Measurements from ENCODE around the gene CACNG4.

CACNG4 gene

DNA sequence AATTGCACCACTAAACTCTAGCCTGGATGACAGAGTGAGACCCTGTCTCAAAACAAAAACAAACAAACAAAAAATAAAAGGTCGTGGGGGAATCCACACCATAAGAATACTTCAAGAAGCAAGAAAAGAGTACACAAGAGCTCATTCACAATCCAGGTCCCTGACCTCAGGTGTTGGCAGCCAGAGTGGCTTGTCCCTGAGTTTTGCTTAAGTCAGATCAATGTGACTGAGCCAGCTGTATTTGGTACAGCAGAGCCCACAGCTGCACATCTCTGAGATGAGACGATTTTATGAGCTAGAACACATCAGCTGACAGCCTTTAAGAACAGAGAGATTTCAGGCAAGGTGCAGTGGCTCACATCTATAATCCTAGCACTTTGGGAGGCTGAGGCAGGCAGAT lies 102.2 kb downstream of the CACNG4 start:
- H3K4me3 Mint-ChIP-seq, result no peak overlapping the region
- no peaks in the 10 kb centered on the region for H3K27me3 Mint-ChIP-seq
- ATAC-seq (ENCODE audit: low read depth) (no peak), DNase-seq (ENCODE audit: low spot score in 2 of 2) (no peak)
- H3K36me3 Mint-ChIP-seq, result peaks cover 15% of the 10 kb centered on the region
- peaks cover 4% of the 10 kb centered on the region for H3K9me3 Mint-ChIP-seq
- H3K27ac Mint-ChIP-seq, result no peak overlapping the region
- no peaks in the 10 kb centered on the region for H3K4me1 Mint-ChIP-seq

DNA sequence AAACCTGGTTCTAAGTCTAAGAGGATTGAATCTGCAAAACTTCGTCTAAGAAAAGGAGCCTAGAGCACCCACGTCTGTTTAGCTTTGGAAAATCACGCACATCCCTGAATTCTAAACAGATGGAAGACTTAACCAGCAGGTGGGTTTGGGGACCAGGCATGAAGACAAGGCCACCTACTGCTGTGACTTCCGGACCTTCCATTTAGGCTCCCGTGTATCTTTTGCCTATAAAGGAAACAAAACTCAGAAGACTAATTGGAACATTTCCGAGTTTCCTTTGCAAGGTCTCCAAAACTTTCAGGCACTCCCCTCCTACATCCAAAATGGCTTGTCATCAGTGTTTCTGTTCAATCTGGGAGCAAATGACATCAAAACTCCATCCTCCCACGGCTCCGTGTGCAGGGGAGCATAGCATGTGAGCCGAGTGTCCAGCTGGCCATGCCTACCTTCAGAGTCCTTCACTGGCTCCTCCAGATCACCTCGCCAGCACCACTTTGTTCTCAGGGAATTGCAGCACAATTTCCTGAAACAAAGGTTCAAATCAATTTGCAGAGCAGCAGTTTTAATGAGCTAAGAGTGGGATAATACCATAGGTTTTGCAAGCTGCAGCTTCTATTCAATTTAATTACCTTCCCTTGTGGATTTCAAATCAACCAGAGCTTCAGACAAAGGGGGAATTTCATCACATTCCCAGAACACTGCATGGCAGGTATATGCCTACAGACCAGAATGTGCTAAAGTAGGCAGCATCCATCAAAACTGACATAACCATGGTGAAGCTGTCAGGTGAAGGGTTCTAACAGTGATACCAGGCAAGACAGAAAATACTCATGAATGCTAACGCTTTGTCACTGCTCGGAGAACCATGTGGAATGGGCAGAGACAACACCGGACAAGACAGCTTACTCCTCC lies 103.3 kb downstream of the CACNG4 start:
- Mint-ChIP-seq H3K4me1 (no peaks in the 10 kb centered on the region), H3K36me3 (peaks cover 15% of the 10 kb centered on the region)

DNA sequence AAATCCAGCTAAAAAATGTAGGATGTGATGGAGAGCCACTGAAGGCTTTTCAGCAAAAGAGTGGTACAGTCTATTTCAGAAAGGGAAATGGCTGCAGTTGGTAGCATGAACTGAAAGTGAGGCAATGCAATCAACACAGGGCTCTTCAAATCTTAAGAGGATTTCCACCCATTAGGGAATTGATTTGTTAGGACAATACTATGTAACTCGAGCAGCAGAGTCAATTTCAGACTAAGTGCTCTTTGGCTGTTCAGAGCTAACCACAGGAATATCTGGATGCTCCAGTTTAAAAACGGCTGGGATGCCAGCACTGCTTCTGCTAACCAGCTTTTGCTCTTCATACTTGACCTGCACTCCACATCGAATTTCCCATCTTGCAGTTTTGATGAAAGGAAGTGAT lies 104.5 kb downstream of the CACNG4 start:
- Mint-ChIP-seq H3K9me3 (no peaks in the 10 kb centered on the region), H3K27me3 (no peaks in the 10 kb centered on the region), H3K27ac (no peak overlapping the region), H3K4me3 (no peak overlapping the region), H3K4me1 (no peaks in the 10 kb centered on the region), H3K36me3 (peaks cover 17% of the 10 kb centered on the region)
- DNase-seq (ENCODE audit: low spot score in 2 of 2), result no peak
- ATAC-seq (ENCODE audit: low read depth), result no peak

More for the DNA sequence above, 103.3 kb downstream of the CACNG4 start:
- Mint-ChIP-seq H3K9me3 (peaks cover 3% of the 10 kb centered on the region), H3K27ac (no peak overlapping the region), H3K27me3 (no peaks in the 10 kb centered on the region), H3K4me3 (no peak overlapping the region)
- no peak for DNase-seq (ENCODE audit: low spot score in 2 of 2)
- no peak for ATAC-seq (ENCODE audit: low read depth)

DNA sequence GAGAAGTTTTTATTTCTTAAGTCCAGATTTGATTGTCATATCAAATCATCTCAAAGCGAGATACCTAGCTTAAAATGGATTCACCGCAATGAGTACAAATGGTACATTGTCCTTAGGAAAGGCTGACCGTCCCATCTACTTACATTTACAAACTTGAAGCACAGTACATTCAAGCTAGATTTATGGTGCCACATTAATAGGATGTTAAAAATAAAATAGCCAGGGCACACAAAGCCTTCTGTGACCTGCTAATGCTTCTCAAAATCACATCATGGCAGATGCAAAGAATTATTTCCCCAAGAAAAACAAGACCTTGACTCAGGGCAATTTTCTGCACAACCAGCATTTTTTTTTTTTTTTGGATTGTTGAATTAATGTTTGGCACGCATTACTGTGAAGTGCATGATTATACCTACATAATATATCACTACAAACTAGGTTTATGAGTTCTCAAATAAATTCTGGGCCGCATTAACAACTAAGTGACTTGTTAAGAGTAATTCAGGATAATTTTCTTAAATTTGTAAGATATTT lies 105.2 kb downstream of the CACNG4 start:
- Mint-ChIP-seq H3K4me1 (no peaks in the 10 kb centered on the region), H3K4me3 (no peak overlapping the region), H3K27me3 (no peaks in the 10 kb centered on the region), H3K36me3 (peaks cover 17% of the 10 kb centered on the region), H3K9me3 (no peaks in the 10 kb centered on the region), H3K27ac (no peak overlapping the region)
- ATAC-seq (ENCODE audit: low read depth) (no peak), DNase-seq (ENCODE audit: low spot score in 2 of 2) (no peak)

DNA sequence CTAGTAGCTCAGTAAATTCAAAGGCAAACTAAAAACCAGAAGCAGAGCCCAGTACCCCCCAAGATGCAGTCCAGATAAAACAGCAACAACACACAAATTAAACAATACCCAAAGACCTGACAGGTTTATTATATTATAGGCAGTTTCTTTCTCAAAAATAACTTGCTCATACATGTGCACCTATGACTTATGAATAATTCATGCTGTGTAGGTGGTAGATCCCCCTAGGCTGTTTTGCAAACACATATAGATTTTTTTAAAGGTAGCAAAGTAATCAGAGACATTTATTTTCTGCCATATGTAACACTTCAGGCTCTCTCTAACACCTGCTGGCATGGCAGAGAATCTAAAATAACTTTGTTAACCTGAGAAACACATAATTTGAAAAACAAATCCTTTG lies 107.1 kb downstream of the CACNG4 start:
- Mint-ChIP-seq H3K27ac (no peak overlapping the region), H3K4me1 (no peaks in the 10 kb centered on the region), H3K9me3 (no peaks in the 10 kb centered on the region), H3K36me3 (peaks cover 20% of the 10 kb centered on the region), H3K4me3 (no peak overlapping the region), H3K27me3 (no peaks in the 10 kb centered on the region)
- ATAC-seq (ENCODE audit: low read depth) (no peak), DNase-seq (ENCODE audit: low spot score in 2 of 2) (no peak)

DNA sequence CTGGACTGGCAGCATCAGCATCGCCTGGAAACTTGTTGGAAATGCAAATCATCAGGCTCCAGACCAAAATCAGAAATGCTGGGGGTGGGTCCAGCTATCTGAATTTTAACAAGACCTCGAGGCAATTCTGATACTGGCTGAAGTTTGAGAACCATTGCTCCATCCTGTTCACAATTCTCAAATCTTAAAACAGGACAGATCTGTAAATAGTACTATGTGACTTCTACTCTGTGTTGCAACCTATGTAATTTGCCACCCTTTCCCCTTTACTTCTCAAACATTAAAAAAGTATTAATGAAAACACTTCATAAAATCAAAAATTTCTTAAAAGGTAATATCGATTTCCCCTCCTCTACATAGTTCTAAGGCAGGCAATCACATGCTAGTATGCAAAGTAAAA lies 108.4 kb downstream of the CACNG4 start:
- H3K27me3 Mint-ChIP-seq, result no peaks in the 10 kb centered on the region
- H3K4me1 Mint-ChIP-seq, result no peaks in the 10 kb centered on the region
- DNase-seq (ENCODE audit: low spot score in 2 of 2), result no peak
- ATAC-seq (ENCODE audit: low read depth), result no peak
- H3K27ac Mint-ChIP-seq, result no peak overlapping the region
- H3K9me3 Mint-ChIP-seq, result no peaks in the 10 kb centered on the region
- peaks cover 23% of the 10 kb centered on the region for H3K36me3 Mint-ChIP-seq
- H3K4me3 Mint-ChIP-seq, result no peak overlapping the region

DNA sequence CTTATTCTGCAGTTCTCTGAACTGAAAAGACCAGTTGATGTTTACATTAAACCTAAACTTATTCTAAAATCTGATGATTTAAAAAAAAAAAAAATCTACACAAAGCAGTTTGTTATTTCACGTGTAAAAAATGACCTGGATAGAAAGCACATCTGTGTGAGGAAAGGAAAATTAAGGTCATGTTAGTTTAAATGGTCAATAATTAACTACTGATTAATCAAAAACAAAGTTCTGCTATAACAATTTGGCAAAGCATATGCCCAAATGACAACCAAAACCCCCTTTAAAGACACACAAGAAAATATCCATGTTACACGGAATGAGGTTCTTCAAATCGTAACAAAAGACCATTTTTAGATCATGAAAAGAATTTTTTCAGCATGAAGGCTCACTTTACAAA lies 110.3 kb downstream of the CACNG4 start:
- Mint-ChIP-seq H3K9me3 (no peaks in the 10 kb centered on the region), H3K4me3 (no peak overlapping the region), H3K27me3 (no peaks in the 10 kb centered on the region), H3K36me3 (peaks cover 21% of the 10 kb centered on the region), H3K27ac (no peak overlapping the region), H3K4me1 (no peaks in the 10 kb centered on the region)
- no peak for ATAC-seq (ENCODE audit: low read depth)
- no peak for DNase-seq (ENCODE audit: low spot score in 2 of 2)

DNA sequence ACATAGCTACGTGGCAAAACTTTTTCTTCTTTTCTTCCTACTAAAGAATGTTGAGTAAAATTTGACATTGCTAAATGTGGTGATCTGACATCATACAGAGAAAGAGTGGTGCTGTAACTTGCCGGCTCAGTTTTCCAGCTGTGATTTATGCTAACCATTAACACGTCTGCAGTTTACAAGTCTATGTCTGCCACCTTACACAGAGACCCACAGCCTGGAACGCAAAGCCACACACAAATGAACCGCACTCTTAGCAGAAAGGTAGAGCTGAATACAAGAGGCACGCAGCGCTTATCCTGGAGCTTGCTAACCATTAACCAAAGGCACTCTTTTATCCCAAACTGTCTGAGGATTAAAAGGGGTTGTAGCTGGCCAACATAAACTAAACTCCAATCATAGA lies 111.8 kb downstream of the CACNG4 start:
- Mint-ChIP-seq H3K4me1 (peaks cover 2% of the 10 kb centered on the region), H3K9me3 (no peaks in the 10 kb centered on the region), H3K4me3 (no peak overlapping the region), H3K27me3 (no peaks in the 10 kb centered on the region), H3K36me3 (peaks cover 24% of the 10 kb centered on the region), H3K27ac (no peak overlapping the region)
- no peak for ATAC-seq (ENCODE audit: low read depth)
- DNase-seq (ENCODE audit: low spot score in 2 of 2), result no peak

DNA sequence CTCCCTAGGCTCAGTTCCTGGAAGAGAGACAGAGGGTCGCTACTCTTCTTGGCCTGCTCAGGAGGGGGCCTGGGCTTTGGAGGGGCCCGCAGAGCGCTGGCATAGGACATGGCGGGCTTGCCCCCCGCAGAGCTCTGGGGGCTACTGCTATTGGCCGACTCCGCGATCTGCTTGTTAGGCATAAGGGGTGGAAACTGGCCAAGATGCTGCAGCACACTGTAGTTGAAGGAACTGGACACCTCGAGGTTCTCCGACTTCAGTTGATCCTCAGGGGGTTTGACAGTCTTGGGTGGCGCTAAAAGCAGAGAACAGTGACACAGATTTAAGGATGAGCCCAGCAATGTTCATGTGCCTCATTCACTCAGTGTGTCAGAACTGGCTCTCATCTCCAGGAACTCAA lies 113.8 kb downstream of the CACNG4 start:
- no peak overlapping the region for H3K4me3 Mint-ChIP-seq
- no peaks in the 10 kb centered on the region for H3K27me3 Mint-ChIP-seq
- H3K36me3 Mint-ChIP-seq, result peaks cover 21% of the 10 kb centered on the region
- no peak overlapping the region for H3K27ac Mint-ChIP-seq
- DNase-seq (ENCODE audit: low spot score in 2 of 2) (no peak), ATAC-seq (ENCODE audit: low read depth) (no peak)
- peaks cover 6% of the 10 kb centered on the region for H3K4me1 Mint-ChIP-seq
- no peaks in the 10 kb centered on the region for H3K9me3 Mint-ChIP-seq

DNA sequence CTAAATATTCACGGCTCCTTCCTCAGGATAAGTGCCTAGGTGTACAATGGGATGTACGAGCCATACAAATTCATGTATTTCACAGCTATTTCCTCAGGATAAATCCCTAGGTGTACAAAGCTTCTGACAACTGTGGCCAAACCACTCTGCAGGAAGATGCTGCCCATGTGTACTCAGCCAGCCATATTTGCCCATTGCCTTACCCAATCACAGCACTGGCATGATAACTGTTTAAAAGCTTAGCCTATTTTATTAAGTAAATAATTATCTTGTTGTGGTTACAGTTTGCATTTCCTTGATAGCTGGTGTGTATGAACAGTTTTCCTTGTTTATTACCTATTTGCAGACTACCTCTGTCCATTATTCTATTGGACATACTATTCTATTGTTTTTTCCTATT lies 115.0 kb downstream of the CACNG4 start:
- no peak for DNase-seq (ENCODE audit: low spot score in 2 of 2)
- Mint-ChIP-seq H3K27ac (no peak overlapping the region), H3K4me1 (peaks cover 9% of the 10 kb centered on the region), H3K9me3 (no peaks in the 10 kb centered on the region), H3K36me3 (peaks cover 16% of the 10 kb centered on the region), H3K4me3 (no peak overlapping the region), H3K27me3 (no peaks in the 10 kb centered on the region)
- no peak for ATAC-seq (ENCODE audit: low read depth)

DNA sequence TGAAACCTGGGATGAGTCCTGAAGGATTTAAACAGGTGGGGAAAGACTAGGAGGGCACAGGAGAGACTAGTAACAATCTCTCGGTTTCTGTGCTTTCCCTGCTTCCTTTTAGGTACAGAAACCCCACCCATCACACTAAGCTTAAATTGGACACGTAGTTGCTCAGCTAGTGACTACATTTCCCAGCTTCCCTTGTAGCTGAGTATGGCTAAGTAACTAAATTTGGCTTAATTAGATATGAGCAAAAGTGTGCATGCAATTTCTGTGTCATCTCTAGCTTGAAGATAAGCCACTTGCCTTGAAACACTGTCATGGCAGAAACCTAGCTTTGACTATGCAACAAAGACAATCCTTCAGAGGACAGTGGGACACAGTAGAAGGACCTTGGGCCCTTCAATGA lies 116.3 kb downstream of the CACNG4 start:
- H3K4me3 Mint-ChIP-seq, result no peak overlapping the region
- peaks cover 17% of the 10 kb centered on the region for H3K36me3 Mint-ChIP-seq
- no peaks in the 10 kb centered on the region for H3K9me3 Mint-ChIP-seq
- H3K27ac Mint-ChIP-seq, result peak overlapping the region; percentile 82
- H3K4me1 Mint-ChIP-seq, result peaks cover 9% of the 10 kb centered on the region
- ATAC-seq (ENCODE audit: low read depth), result no peak
- no peak for DNase-seq (ENCODE audit: low spot score in 2 of 2)
- no peaks in the 10 kb centered on the region for H3K27me3 Mint-ChIP-seq

DNA sequence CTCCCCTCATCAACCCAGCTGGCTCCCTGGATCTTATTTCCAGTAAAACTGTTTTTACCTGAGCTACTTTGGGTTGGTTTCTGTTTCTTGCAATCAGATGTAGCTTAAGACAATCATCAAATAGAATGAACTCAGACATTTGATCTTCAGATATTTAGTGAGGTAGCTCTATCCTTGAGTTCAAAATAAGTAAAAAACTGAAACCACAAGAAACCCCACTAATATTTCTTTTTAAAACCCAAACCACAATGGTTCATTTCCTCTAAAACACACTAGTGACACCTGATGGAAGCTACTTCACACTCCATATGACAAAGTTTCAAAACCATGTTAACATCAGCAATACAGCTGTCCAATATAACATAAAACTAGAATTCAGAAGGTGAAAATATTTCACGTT lies 117.6 kb downstream of the CACNG4 start:
- Mint-ChIP-seq H3K4me3 (no peak overlapping the region), H3K27ac (peak overlapping the region; percentile 82), H3K4me1 (peaks cover 9% of the 10 kb centered on the region), H3K27me3 (no peaks in the 10 kb centered on the region), H3K9me3 (no peaks in the 10 kb centered on the region), H3K36me3 (peaks cover 17% of the 10 kb centered on the region)
- DNase-seq (ENCODE audit: low spot score in 2 of 2) (no peak), ATAC-seq (ENCODE audit: low read depth) (peak; percentile 39)
